H1 (cell line): Measurements from ENCODE around the gene NPTX1. TPM values are rescaled to one million over a fixed set of nuclear protein-coding genes. Genes with fewer than 3 reads are reported as not detected.

Experiments used
- CTCF ChIA-PET: fragments of 300-600 bp; sonication (Branson Sonifier 250); formaldehyde crosslinking; loops from one replicate; lab custom pipeline; 2021; ENCODE audit not compliant: partially characterized antibody; lab: Charles Lee
- POLR2A ChIA-PET: fragments of 300-600 bp; sonication (Branson Sonifier 250); formaldehyde crosslinking; loops from one replicate; lab custom pipeline; 2021; ENCODE audit warnings: inconsistent platforms; ENCODE audit not compliant: partially characterized antibody; lab: Charles Lee
- DNase-seq, 2 experiments: peaks; one replicate each; pipeline versions ENCODE4 v3.0.0 to v3.0.0-alpha.2; 2010 to 2022; ENCODE audit warnings: low spot score in 2 of 2, low read depth in 1 of 2, mixed read lengths in 1 of 2
- FAIRE-seq: peaks from 2 replicates; lab custom pipeline; 2011; peaks lifted over from hg19 to GRCh38; lab: Jason Lieb, UNC
- H2AFZ ChIP-seq: 2 replicates; pipeline ENCODE4 v1.8.1; 2012; ENCODE audit warnings: low read length, inconsistent platforms
- H2AK5ac ChIP-seq: 2 replicates; pipeline ENCODE4 v1.6.1; 2013; ENCODE audit warnings: low read depth, low read length
- H2BK120ac ChIP-seq: replicated peaks from 2 replicates; pipeline ENCODE3; 2013; ENCODE audit warnings: low read depth, low read length, inconsistent platforms
- H2BK12ac ChIP-seq: 2 replicates; pipeline ENCODE4 v1.6.1; 2013; ENCODE audit warnings: low read depth, low read length
- H2BK15ac ChIP-seq: 2 replicates; pipeline ENCODE4 v1.6.1; 2013; ENCODE audit warnings: low read length
- H2BK20ac ChIP-seq: 2 replicates; pipeline ENCODE4 v1.6.1; 2013; ENCODE audit warnings: low read length
- H2BK5ac ChIP-seq: 2 replicates; pipeline ENCODE4 v1.6.1; 2013; ENCODE audit warnings: low read depth, low read length
- H3K14ac ChIP-seq: 2 replicates; pipeline ENCODE4 v1.6.1; 2013; ENCODE audit warnings: inconsistent platforms; ENCODE audit not compliant: insufficient read length
- H3K18ac ChIP-seq: 2 replicates; pipeline ENCODE4 v1.6.1; 2013; ENCODE audit warnings: low read length; ENCODE audit errors: extremely low read depth
- H3K23ac ChIP-seq: 2 replicates; pipeline ENCODE4 v1.6.1; 2013; ENCODE audit warnings: inconsistent platforms; ENCODE audit not compliant: insufficient read length
- H3K23me2 ChIP-seq: 2 replicates; pipeline ENCODE4 v1.6.1; 2013; ENCODE audit warnings: low read depth, low read length
- H3K27ac ChIP-seq: 2 replicates; pipeline ENCODE4 v1.6.1; 2011; ENCODE audit warnings: low read depth, low read length, inconsistent platforms
- H3K27me3 ChIP-seq, 4 experiments: replicated peaks in 1 of 4; 1 replicate in 1 of 4; 2 replicates in 3 of 4; pipeline versions ENCODE4 v1.6.1 to v1.8.1; 2011 to 2013; ENCODE audit warnings: low read length in 3 of 4, mild to moderate bottlenecking in 3 of 4, inconsistent platforms in 2 of 4, mixed read lengths in 2 of 4, moderate library complexity in 1 of 4; ENCODE audit not compliant: control insufficient read depth in 3 of 4, insufficient read depth in 3 of 4; ENCODE audit errors: extremely low read depth in 1 of 4
- H3K36me3 ChIP-seq, 4 experiments: 2 replicates each; pipeline versions ENCODE4 v1.6.1 to v1.8.1; 2011 to 2013; ENCODE audit warnings: mild to moderate bottlenecking in 4 of 4, low read length in 3 of 4, moderate library complexity in 2 of 4, control low read depth in 1 of 4, inconsistent platforms in 1 of 4; ENCODE audit not compliant: insufficient read depth in 4 of 4, control insufficient read depth in 2 of 4
- H3K4ac ChIP-seq: replicated peaks from 2 replicates; pipeline ENCODE3; 2013; ENCODE audit warnings: low read length, low read depth, mixed read lengths, inconsistent platforms; ENCODE audit not compliant: insufficient read length
- H3K4me1 ChIP-seq, 4 experiments: replicated peaks in 1 of 4; 1 replicate in 1 of 4; 2 replicates in 3 of 4; pipeline versions ENCODE4 v1.6.1 to v1.8.1; 2011 to 2013; ENCODE audit warnings: low read length in 3 of 4, inconsistent platforms in 2 of 4, mixed read lengths in 1 of 4; ENCODE audit not compliant: insufficient read depth in 4 of 4, control insufficient read depth in 3 of 4
- H3K4me2 ChIP-seq, 2 experiments: 2 replicates each; pipeline versions ENCODE4 v1.6.1 to v1.8.1; 2011 to 2013; ENCODE audit warnings: low read depth in 2 of 2, low read length in 2 of 2, control low read depth in 1 of 2, inconsistent platforms in 1 of 2, mild to moderate bottlenecking in 1 of 2; ENCODE audit not compliant: insufficient read depth in 1 of 2
- H3K4me3 ChIP-seq, 4 experiments: fragments of 200-600, 300-600 bp in 1 of 4; sonication (generic), shearing (Covaris generic), sonication (Bioruptor Twin) in 1 of 4; 2 replicates each; pipeline versions ENCODE4 v1.5.1 to v1.8.1; 2011 to 2016; ENCODE audit warnings: low read length in 4 of 4, low read depth in 3 of 4, control low read depth in 2 of 4, inconsistent platforms in 2 of 4, mild to moderate bottlenecking in 2 of 4, mixed read lengths in 1 of 4, moderate library complexity in 1 of 4; ENCODE audit not compliant: insufficient read depth in 2 of 4; ENCODE audit errors: extremely low read depth in 1 of 4
- H3K56ac ChIP-seq: replicated peaks from 2 replicates; pipeline ENCODE3; 2013; ENCODE audit warnings: low read depth, mild to moderate bottlenecking, mixed read lengths, low read length, inconsistent platforms; ENCODE audit not compliant: insufficient read length
- H3K79me1 ChIP-seq: 2 replicates; pipeline ENCODE4 v1.6.1; 2013; ENCODE audit warnings: low read depth, low read length, control low read depth
- H3K79me2 ChIP-seq, 2 experiments: 2 replicates each; pipeline versions ENCODE4 v1.6.1 to v1.8.1; 2012 to 2013; ENCODE audit warnings: low read length in 2 of 2, mild to moderate bottlenecking in 2 of 2, inconsistent platforms in 1 of 2; ENCODE audit not compliant: insufficient read depth in 2 of 2, control insufficient read depth in 1 of 2
- H3K9ac ChIP-seq, 4 experiments: replicated peaks in 1 of 4; 1 replicate in 1 of 4; 2 replicates in 3 of 4; pipeline versions ENCODE4 v1.6.1 to v1.8.1; 2011 to 2013; ENCODE audit warnings: low read depth in 3 of 4, low read length in 3 of 4, control low read depth in 2 of 4, mild to moderate bottlenecking in 2 of 4, moderate library complexity in 2 of 4, inconsistent platforms in 1 of 4; ENCODE audit errors: extremely low read depth in 1 of 4
- H3K9me3 ChIP-seq, 2 experiments: 2 replicates each; pipeline versions ENCODE4 v1.6.1 to v1.8.1; 2012 to 2013; ENCODE audit warnings: mild to moderate bottlenecking in 2 of 2, moderate library complexity in 2 of 2, control low read depth in 1 of 2, inconsistent platforms in 1 of 2, low read depth in 1 of 2, low read length in 1 of 2, mixed read lengths in 1 of 2; ENCODE audit not compliant: insufficient read depth in 2 of 2
- H4K20me1 ChIP-seq, 2 experiments: replicated peaks in 1 of 2; 2 replicates each; pipeline versions ENCODE3 to v1.8.1; 2011 to 2013; ENCODE audit warnings: inconsistent platforms in 2 of 2, low read length in 2 of 2, mild to moderate bottlenecking in 1 of 2; ENCODE audit not compliant: insufficient read depth in 2 of 2, control insufficient read depth in 1 of 2
- H4K5ac ChIP-seq: 2 replicates; pipeline ENCODE4 v1.6.1; 2013; ENCODE audit warnings: low read length, low read depth, mixed read lengths, inconsistent platforms; ENCODE audit not compliant: insufficient read length
- H4K8ac ChIP-seq: 2 replicates; pipeline ENCODE4 v1.8.0; 2013; ENCODE audit warnings: mild to moderate bottlenecking, moderate library complexity, low read length, inconsistent platforms; ENCODE audit not compliant: insufficient read depth; ENCODE audit errors: extremely low read depth
- H4K91ac ChIP-seq: replicated peaks from 2 replicates; pipeline ENCODE3; 2013; ENCODE audit warnings: low read length, mixed read lengths, inconsistent platforms; ENCODE audit not compliant: insufficient read length
- ASH2L ChIP-seq: fragments of 200-600, 300-600 bp; sonication (generic); IDR thresholded peaks from one replicate; pipeline ENCODE4 v1.7.1; 2017; ENCODE audit warnings: low read length
- KDM1A ChIP-seq: fragments of 200-600, 300-600 bp; sonication (generic); IDR thresholded peaks from 2 replicates; pipeline ENCODE4 v1.7.1; 2016; ENCODE audit warnings: mild to moderate bottlenecking, low read length, borderline replicate concordance
- SAP30 ChIP-seq: fragments of 300-600 bp; sonication (generic); IDR thresholded peaks from 2 replicates; pipeline ENCODE4 v1.7.1; 2012; ENCODE audit warnings: low read length, moderate library complexity, mild to moderate bottlenecking, inconsistent platforms; ENCODE audit not compliant: insufficient read depth, insufficient replicate concordance
- TCF12 ChIP-seq: IDR thresholded peaks from 2 replicates; pipeline ENCODE4 v1.6.1; 2011; ENCODE audit warnings: low read depth, mild to moderate bottlenecking, low read length
- WGBS, 2 experiments: shearing (Covaris generic) in 1 of 2; methylation state at CpG; one replicate each; pipeline versions ENCODE4 v1.1.6 to v1.1.7; 2013 to 2015; ENCODE audit warnings: low lambda C conversion rate in 2 of 2, mixed read lengths in 2 of 2, inconsistent platforms in 1 of 2, low coverage in 1 of 2, missing lambda C conversion rate in 1 of 2; ENCODE audit not compliant: insufficient replicate concordance in 2 of 2, insufficient coverage in 1 of 2, insufficient read length in 1 of 2; ENCODE audit errors: extremely low coverage in 1 of 2, missing lambda C conversion rate in 1 of 2; 5-methylcytosine and 5-hydroxymethylcytosine counted together
- polyA plus RNA-seq, 7 experiments: library from polyadenylated mRNA; depleted of rRNA in 3 of 7; stranded (reverse) in 5 of 7; unstranded in 2 of 7; fragments of >200 nt in 5 of 7; fragments of 200-250 nt in 2 of 7; gene quantifications; 1 replicate in 5 of 7; 2 replicates in 1 of 7; 4 replicates in 1 of 7; pipeline versions ENCODE4 v1.2.1 to v1.2.3, GENCODE V29; 2011 to 2013; ENCODE audit warnings: missing spikeins in 2 of 7, mixed read lengths in 2 of 7
- total RNA-seq: library from RNA; stranded (reverse); fragmentation: NEBNext Ultra II Directional; extraction: Animal tissue kit (Norgen Biotek cat#: 25700); gene quantifications from 2 replicates; pipeline ENCODE4 v1.2.1, GENCODE V29; 2021

NPTX1 gene
- total and polyA plus RNA-seq, 2 of the 8 experiments (the other 6 are each of a cell fraction or from before 2014, with no cell fraction given) = 12.0 to 17.9 TPM

DNA sequence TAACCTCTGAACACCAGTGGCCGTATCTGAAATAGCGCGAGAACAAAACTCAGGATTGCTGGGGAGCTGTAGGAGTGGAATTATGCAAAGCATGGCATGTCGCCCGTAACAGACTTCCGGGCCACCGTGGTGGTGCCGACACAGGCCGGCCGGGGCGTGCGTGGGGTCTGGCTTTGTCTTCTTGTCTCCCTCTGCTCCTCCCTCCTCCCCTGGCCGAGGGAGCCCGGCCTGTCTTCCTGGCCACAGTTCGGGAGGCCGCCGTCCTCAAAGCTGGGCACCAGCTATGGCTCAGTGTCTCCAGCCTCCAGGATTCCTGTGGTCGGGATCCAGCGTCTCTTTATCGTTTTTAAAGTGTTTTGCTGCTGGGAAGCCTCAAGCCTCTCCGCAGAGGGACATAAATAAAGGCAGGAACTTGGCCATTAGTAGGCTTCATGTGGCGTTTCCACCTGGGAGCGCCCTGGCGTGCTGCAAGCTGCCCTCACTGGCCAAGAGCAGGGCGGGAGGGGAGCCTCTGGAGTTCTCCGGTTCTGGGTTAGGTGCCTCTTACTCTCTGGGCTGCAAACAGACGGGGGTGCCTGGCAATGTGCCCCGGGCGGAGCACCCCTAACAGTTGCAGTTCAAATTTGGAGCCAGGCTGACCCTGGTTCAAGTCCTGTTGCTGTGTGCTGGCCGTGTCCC is 22.0 kb upstream of the NPTX1 start:
- Histone ChIP-seq H4K91ac (no peak overlapping the region), H3K4me1 (peaks cover 0 to 4% (median 0%) of the 10 kb centered on the region in 4 experiments; a peak in 2 of 7 replicates), H3K14ac (no peak overlapping the region), H3K27ac (no peak overlapping the region), H4K5ac (no peak overlapping the region), H3K18ac (no peak overlapping the region; the same call in 1 of the 2 replicates), H2AK5ac (no peak overlapping the region), H2AFZ (no peak overlapping the region), H3K4me2 (no peak overlapping the region), H3K79me1 (no peaks in the 10 kb centered on the region), H3K9ac (no peak overlapping the region), H4K20me1 (peaks cover 0 to 2% of the 10 kb centered on the region in 2 experiments), H3K56ac (no peak overlapping the region), H3K27me3 (peaks cover 0 to 3% (median 0%) of the 10 kb centered on the region in 4 experiments; a peak in 1 of 7 replicates), H3K23me2 (peaks cover 6% of the 10 kb centered on the region; the same call in 1 of the 2 replicates), H2BK12ac (no peak overlapping the region), H3K23ac (no peak overlapping the region), H3K9me3 (no peaks in the 10 kb centered on the region), H2BK15ac (no peak overlapping the region), H3K4ac (no peak overlapping the region), H3K36me3 (no peaks in the 10 kb centered on the region), H2BK5ac (no peak overlapping the region), H2BK20ac (no peak overlapping the region), H3K4me3 (no peak overlapping the region), H4K8ac (no peak overlapping the region), H3K79me2 (no peaks in the 10 kb centered on the region), H2BK120ac (no peak overlapping the region)
- FAIRE-seq (no peak), DNase-seq (no peak)
- CTCF ChIA-PET = interaction anchor here (0.8 to 1.6 kb wide), 7 partner anchors 12 to 70 kb away, joined by 3 to 9 read pairs (median 3); no protein-coding TSS in a partner anchor
- 82% methylated on average over 24 of the region's 30 CpGs; no CpG with 5 or more reads in 1 of the 2 experiments for WGBS, 2 experiments
- POLR2A ChIA-PET = interaction anchor here (0.6 kb wide), 1 partner anchor 37 kb away, joined by 3 read pairs; no protein-coding TSS in a partner anchor
- no peak for TF ChIP-seq KDM1A
- TF ChIP-seq ASH2L = no peak
- no peak for TF ChIP-seq SAP30
- no peak for TF ChIP-seq TCF12
